Measurements from ENCODE around the gene ELOVL2. TPM values are rescaled to one million over a fixed set of nuclear protein-coding genes. Genes with fewer than 3 reads are reported as not detected.
A peak's percentile ranks its signal among the peaks of the same experiment; 100 is the strongest.
"Not testable (repeated sequence)": the region's sequence is repeated elsewhere in the genome, so short reads cannot be mapped to it uniquely, and the experiment has no call there.

The ELOVL2 gene
- total RNA-seq, 1 donor from 2014 or later, result 1.4 TPM

DNA sequence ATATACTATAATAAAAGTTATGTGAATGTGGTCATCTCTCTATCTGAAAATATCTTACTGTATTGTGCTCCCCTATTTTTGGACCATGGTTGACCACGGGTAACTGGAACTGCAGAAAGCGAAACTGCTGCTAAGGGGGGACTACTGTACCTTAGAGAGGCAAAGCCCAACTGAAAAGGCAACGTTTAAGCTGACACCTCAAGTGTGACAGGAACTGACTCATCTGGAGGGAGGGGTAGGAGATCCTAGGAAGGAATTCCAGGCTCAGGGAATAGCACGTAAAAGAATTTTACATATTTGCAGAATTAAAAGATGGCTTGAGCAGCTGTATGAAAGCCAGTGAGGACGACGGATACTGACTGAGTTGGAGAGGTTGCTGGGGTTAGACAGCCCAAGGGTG lies 34.8 kb downstream of the ELOVL2 start:
- Histone ChIP-seq H3K27ac (replicated peaks) (peak overlapping the region; percentile 38), H3K27me3 (ENCODE audit: low read depth) (peaks cover 44% of the 10 kb centered on the region), H3K4me1 (peaks cover 29% of the 10 kb centered on the region), H3K4me3 (no peak overlapping the region), H3K36me3 (no peaks in the 10 kb centered on the region), H3K9me3 (replicated peaks) (no peaks in the 10 kb centered on the region)
- DNase-seq, result no peak
- TF ChIP-seq, protein P1, sequence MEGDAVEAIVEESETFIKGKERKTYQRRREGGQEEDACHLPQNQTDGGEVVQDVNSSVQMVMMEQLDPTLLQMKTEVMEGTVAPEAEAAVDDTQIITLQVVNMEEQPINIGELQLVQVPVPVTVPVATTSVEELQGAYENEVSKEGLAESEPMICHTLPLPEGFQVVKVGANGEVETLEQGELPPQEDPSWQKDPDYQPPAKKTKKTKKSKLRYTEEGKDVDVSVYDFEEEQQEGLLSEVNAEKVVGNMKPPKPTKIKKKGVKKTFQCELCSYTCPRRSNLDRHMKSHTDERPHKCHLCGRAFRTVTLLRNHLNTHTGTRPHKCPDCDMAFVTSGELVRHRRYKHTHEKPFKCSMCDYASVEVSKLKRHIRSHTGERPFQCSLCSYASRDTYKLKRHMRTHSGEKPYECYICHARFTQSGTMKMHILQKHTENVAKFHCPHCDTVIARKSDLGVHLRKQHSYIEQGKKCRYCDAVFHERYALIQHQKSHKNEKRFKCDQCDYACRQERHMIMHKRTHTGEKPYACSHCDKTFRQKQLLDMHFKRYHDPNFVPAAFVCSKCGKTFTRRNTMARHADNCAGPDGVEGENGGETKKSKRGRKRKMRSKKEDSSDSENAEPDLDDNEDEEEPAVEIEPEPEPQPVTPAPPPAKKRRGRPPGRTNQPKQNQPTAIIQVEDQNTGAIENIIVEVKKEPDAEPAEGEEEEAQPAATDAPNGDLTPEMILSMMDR (IDR thresholded peaks at IDR 0.05; ENCODE audit: borderline replicate concordance), result no peak
- intact Hi-C loops (cut with micrococcal nuclease), result no loop called here

GRCh38 chr6:11008821-11009220 lies 35.3 kb downstream of the ELOVL2 start:
- no peak for DNase-seq
- Histone ChIP-seq H3K27ac (replicated peaks) (peak overlapping the region; percentile 38), H3K36me3 (no peaks in the 10 kb centered on the region), H3K27me3 (ENCODE audit: low read depth) (peaks cover 40% of the 10 kb centered on the region), H3K9me3 (replicated peaks) (no peaks in the 10 kb centered on the region), H3K4me1 (peaks cover 29% of the 10 kb centered on the region), H3K4me3 (no peak overlapping the region)
- TF ChIP-seq, protein P1 (IDR thresholded peaks at IDR 0.05; ENCODE audit: borderline replicate concordance), result no peak
- intact Hi-C loops (cut with micrococcal nuclease), result no loop called here

DNA sequence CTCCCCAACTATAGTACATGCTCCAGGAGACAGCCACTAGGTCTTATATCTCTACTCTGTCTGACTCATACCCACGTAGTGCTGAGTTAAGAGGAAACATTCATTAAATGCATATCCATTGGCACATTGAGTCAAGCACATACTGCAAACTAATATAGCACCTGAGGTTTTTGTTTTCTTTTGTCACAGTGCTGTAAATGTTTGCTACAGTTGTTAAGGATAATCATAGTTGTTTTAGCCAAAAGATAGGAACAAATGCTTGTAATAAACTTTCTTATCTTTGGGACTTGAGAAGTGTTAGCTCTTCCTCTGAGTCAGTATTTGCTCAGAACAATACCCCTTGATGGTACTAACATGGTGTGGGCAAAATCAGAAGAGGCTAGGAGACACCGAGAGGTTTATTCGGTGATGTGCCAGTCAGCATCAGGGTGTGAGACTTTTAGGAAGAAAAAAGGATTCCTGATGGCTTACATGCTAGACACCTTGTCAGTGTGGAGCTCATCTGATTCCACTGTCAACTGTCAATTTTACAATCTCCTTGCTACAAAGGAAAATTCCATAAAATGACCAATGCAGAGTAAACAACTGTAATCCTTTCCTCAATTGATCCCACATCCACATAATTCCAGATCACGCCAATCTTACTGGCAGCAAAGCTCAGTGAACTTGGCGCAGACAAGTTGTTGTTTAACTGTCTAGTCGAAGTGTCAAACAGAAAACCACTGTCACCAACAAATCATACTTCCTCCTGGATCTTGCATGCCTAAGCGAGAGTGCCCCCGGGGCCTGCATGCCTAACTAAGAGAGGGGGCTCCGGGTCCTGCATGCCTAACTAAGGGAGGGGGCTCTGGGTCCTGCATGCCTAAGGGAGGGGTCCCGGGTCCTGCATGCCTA lies 36.1 kb downstream of the ELOVL2 start:
- no peaks in the 10 kb centered on the region for H3K9me3 ChIP-seq (replicated peaks)
- intact Hi-C loops (cut with micrococcal nuclease), result no loop called here
- no peak overlapping the region for H3K4me3 ChIP-seq
- H3K27ac ChIP-seq (replicated peaks), result peak overlapping the region; percentile 38
- peaks cover 32% of the 10 kb centered on the region for H3K27me3 ChIP-seq (ENCODE audit: low read depth)
- TF ChIP-seq, protein P1 (IDR thresholded peaks at IDR 0.05; ENCODE audit: borderline replicate concordance), result no peak
- H3K36me3 ChIP-seq, result no peaks in the 10 kb centered on the region
- DNase-seq, result no peak
- H3K4me1 ChIP-seq, result peaks cover 29% of the 10 kb centered on the region

- H3K9me3 ChIP-seq (replicated peaks), result no peaks in the 10 kb centered on the region
These were observed 38.0 kb downstream of the ELOVL2 start for GRCh38 chr6:11006061-11006460.

GRCh38 chr6:11003297-11003696 lies 40.8 kb downstream of the ELOVL2 start:
- intact Hi-C loops (cut with micrococcal nuclease); H3K4me1 ChIP-seq; DNase-seq; H3K27me3 ChIP-seq (ENCODE audit: low read depth); H3K27ac ChIP-seq (replicated peaks); H3K4me3 ChIP-seq; H3K9me3 ChIP-seq (replicated peaks); H3K36me3 ChIP-seq: not testable (repeated sequence)

More at GRCh38 chr6:11006061-11006460, 38.0 kb downstream of the ELOVL2 start:
- intact Hi-C loops (cut with micrococcal nuclease), result no loop called here
- DNase-seq, result no peak
- peaks cover 16% of the 10 kb centered on the region for H3K27me3 ChIP-seq (ENCODE audit: low read depth)
- no peak overlapping the region for H3K4me3 ChIP-seq
- H3K27ac ChIP-seq (replicated peaks), result no peak overlapping the region
- peaks cover 19% of the 10 kb centered on the region for H3K4me1 ChIP-seq
- no peaks in the 10 kb centered on the region for H3K36me3 ChIP-seq
- TF ChIP-seq, protein P1 (IDR thresholded peaks at IDR 0.05; ENCODE audit: borderline replicate concordance), result no peak

GRCh38 chr6:11002176-11002575 lies 41.9 kb downstream of the ELOVL2 start:
- intact Hi-C loops (cut with micrococcal nuclease), result no loop called here
- Histone ChIP-seq H3K4me1 (no peaks in the 10 kb centered on the region), H3K27me3 (ENCODE audit: low read depth) (no peaks in the 10 kb centered on the region), H3K4me3 (no peak overlapping the region), H3K27ac (replicated peaks) (no peak overlapping the region), H3K9me3 (replicated peaks) (no peaks in the 10 kb centered on the region), H3K36me3 (no peaks in the 10 kb centered on the region)
- no peak for DNase-seq
- TF ChIP-seq, protein P1 (IDR thresholded peaks at IDR 0.05; ENCODE audit: borderline replicate concordance), result no peak

Measured in left ventricle myocardium inferior (tissue), 1 donor.